Measurements from ENCODE around the gene VMAC.

Gene VMAC

GRCh38 chr19:5932146-5932545 is 27.5 kb downstream of the VMAC start:
- in situ Hi-C loops (cut with HindIII; ENCODE audit: low pct_unique_long_range_greater_than_20kb, low sequenced_read_pairs) = no loop called here
- DNase-seq (ENCODE audit: low read depth in 1 of 2, low spot score in 1 of 2) = no peak
- no peak for TF ChIP-seq JUND (IDR thresholded peaks at IDR 0.05; ENCODE audit: low read depth)

DNA sequence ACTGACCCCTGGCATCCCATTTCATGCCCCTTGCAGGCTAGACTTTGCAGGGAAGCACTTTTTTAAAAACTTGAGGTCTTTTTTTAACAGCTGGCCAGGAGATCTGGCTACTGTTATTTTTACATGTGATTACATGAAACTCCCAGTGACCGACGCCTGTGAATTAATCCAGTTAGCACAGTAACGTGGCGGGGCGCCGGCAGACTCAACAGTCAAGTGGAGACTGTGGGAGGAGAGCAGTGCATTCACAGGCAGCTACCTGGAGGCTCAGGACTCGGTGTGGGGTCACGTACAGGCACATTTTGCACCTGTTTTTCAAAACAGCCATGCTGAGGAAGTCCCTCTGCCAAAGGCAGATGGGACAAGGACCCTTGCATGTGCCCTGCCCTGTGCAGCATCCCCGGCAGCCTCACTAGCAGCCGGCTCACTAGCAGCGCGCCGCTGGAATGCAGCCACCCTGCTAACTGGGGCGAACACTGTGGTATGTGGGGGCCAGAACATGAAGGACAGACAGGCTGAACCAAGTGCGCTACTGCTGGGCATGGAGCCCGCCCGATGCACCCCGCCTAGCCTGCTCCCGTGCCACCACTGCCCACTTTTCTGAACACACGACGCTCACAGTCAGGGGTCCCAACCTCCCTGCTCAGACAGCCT is 28.1 kb downstream of the VMAC start:
- in situ Hi-C loops (cut with HindIII; ENCODE audit: low pct_unique_long_range_greater_than_20kb, low sequenced_read_pairs) = no loop called here
- no peak for TF ChIP-seq JUND (IDR thresholded peaks at IDR 0.05; ENCODE audit: low read depth)
- no peak for DNase-seq (ENCODE audit: low read depth in 1 of 2, low spot score in 1 of 2)

DNA sequence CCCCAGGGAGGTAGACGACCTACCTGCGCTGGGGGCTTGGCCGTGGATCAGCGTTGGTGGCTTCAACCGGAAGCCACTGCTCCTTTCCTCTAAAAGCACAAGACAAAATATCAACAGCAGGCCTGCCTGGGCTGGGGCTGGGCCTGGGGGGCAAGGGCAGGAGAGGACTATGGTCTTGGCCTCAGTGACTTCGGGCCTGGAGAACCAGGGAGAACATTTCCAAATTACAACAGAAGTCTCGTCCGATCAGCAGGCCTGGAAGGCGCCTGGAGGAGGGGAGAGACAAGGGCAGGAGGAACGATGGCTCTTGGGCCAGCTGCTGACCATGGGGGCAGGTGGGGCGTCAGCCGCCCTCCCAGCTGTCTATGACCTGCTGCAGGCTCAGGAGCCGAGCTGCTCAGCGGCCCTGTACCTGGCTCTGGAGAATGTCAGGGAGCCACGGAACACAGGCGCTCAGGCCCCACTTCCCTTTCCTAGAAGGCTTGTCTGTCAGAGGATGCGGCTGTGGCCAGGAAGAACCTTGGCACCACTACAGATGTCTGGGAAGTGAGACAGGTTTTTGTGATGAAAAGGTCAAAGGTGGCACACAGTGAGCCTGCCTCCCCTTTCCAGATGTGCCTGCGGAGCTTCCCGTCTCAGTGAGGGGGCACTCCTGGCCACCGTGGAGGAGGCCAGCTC is 28.9 kb downstream of the VMAC start:
- DNase-seq (ENCODE audit: low read depth in 1 of 2, low spot score in 1 of 2) = no peak
- TF ChIP-seq JUND (IDR thresholded peaks at IDR 0.05; ENCODE audit: low read depth) = no peak
- in situ Hi-C loops (cut with HindIII; ENCODE audit: low pct_unique_long_range_greater_than_20kb, low sequenced_read_pairs) = no loop called here

GRCh38 chr19:5934069-5934401 is 29.4 kb downstream of the VMAC start:
- TF ChIP-seq JUND (IDR thresholded peaks at IDR 0.05; ENCODE audit: low read depth) = no peak
- DNase-seq (ENCODE audit: low read depth in 1 of 2, low spot score in 1 of 2) = no peak
- in situ Hi-C loops (cut with HindIII; ENCODE audit: low pct_unique_long_range_greater_than_20kb, low sequenced_read_pairs) = no loop called here

DNA sequence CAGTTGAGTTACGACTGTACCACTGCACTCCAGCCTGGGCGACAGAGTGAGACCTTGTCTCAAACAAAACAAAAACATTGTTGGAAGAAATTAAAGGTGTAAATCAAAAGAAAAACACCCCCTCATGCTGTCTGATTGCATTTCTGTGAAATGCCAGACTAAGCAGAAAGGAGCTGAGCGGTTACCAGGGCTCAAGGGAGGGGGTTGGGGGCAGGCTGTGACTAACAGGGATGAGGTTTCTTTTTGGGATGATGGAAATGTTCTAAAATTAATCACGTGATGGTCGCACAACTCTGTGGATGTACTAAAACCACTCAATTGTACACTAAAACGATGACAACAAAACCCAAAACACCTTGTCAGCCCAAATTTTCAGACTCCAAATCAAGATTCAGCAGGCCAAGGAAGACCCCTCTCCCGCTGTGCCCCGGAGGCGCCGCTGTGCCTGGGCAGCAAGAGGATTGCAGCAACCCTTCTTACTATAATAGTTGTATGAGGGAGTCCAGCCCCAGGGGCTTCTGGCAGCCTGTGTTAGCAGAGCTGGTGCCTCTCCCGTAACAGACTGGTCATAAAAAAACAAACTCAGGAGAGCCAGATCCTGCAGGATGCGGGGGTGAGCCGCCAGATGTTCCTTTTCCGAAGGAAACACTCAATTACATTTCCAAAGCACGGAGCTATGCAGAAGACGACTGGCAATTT is 30.3 kb downstream of the VMAC start:
- no peak for DNase-seq (ENCODE audit: low read depth in 1 of 2, low spot score in 1 of 2)
- no peak for TF ChIP-seq JUND (IDR thresholded peaks at IDR 0.05; ENCODE audit: low read depth)
- in situ Hi-C loops (cut with HindIII; ENCODE audit: low pct_unique_long_range_greater_than_20kb, low sequenced_read_pairs) = no loop called here

DNA sequence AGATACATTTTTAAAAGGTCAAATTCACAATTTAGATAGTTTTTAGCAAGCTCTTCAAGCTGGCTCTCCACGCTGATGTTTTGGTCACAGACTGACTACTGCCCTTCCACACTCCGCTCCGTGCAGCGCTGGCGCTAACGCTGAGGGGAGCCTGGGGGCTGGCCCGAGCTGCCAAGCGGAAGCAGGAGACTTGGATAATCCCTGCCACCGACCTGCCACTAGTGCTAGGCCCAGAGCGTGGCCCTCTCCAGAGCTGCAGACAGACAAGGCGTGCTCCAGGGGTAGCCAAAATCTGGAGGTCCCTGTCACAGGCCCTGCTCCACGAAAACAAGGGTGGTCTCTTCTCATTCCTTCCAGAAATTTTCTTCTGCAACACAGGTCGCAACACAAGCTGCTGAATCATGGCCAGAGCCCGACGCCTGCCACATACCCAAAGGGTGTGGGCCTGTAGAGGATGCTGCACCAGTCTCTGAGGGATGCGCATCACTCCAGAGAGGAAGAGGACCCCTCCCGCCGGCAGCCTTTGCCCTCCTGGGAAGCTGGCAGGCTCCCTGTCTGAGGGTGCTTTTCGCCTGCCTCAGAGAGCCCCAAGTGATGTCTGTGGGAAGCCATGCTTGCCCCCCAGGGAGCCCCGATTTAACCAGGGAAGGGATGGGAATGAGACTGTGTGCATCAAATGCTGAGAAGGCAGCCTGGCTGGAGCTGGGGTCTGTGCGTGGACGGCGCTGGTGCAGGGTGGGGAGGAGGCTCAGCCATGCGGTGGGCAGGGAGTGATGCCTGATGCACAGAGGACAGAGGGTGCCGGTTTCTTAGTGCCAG is 31.0 kb downstream of the VMAC start:
- no peak for DNase-seq (ENCODE audit: low read depth in 1 of 2, low spot score in 1 of 2)
- in situ Hi-C loops (cut with HindIII; ENCODE audit: low pct_unique_long_range_greater_than_20kb, low sequenced_read_pairs) = no loop called here
- no peak for TF ChIP-seq JUND (IDR thresholded peaks at IDR 0.05; ENCODE audit: low read depth)

DNA sequence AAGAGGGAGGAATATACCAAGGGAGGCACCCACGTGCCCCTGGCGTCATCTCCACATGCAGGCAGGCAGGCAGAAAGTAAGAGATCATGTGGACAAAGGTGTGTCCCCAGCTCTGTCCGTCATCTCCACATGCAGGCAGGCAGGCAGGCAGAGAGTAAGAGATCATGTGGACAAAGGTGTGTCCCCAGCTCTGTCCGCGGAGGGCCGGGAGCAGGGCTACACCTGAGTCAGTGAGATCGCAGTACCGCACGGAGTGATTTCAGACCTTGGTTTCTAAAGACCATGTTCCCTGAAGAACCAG is 31.6 kb downstream of the VMAC start:
- in situ Hi-C loops (cut with HindIII; ENCODE audit: low pct_unique_long_range_greater_than_20kb, low sequenced_read_pairs) = no loop called here
- DNase-seq (ENCODE audit: low read depth in 1 of 2, low spot score in 1 of 2) = no peak
- TF ChIP-seq JUND (IDR thresholded peaks at IDR 0.05; ENCODE audit: low read depth) = no peak

GRCh38 chr19:5937550-5937949 is 32.9 kb downstream of the VMAC start:
- DNase-seq (ENCODE audit: low read depth in 1 of 2, low spot score in 1 of 2) = no peak
- in situ Hi-C loops (cut with HindIII; ENCODE audit: low pct_unique_long_range_greater_than_20kb, low sequenced_read_pairs) = no loop called here
- no peak for TF ChIP-seq JUND (IDR thresholded peaks at IDR 0.05; ENCODE audit: low read depth)

GRCh38 chr19:5940260-5941208 is 35.9 kb downstream of the VMAC start:
- no peak for DNase-seq (ENCODE audit: low read depth in 1 of 2, low spot score in 1 of 2)
- in situ Hi-C loops (cut with HindIII; ENCODE audit: low pct_unique_long_range_greater_than_20kb, low sequenced_read_pairs) = no loop called here
- TF ChIP-seq JUND (IDR thresholded peaks at IDR 0.05; ENCODE audit: low read depth) = no peak

DNA sequence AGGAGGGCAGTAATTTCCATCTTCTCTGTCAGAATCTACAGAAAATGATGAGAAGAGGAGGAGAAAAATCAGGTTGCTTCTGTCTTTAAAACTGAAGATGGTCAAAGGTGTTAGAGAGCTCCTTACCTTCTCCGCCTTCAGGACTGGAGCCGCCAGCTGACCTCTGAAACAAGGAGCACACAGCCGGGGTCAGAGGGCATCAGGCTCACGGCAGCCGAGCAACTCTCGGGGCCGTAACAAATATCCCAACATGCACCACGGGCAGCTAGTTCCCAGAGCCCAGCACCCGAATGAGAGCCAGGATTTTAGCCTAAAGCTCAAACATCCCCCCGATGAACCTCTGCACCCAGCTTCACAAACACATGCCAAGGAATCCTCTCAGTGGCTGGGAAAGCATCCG is 37.0 kb downstream of the VMAC start:
- no peak for TF ChIP-seq JUND (IDR thresholded peaks at IDR 0.05; ENCODE audit: low read depth)
- no peak for DNase-seq (ENCODE audit: low read depth in 1 of 2, low spot score in 1 of 2)
- in situ Hi-C loops (cut with HindIII; ENCODE audit: low pct_unique_long_range_greater_than_20kb, low sequenced_read_pairs) = no loop called here

DNA sequence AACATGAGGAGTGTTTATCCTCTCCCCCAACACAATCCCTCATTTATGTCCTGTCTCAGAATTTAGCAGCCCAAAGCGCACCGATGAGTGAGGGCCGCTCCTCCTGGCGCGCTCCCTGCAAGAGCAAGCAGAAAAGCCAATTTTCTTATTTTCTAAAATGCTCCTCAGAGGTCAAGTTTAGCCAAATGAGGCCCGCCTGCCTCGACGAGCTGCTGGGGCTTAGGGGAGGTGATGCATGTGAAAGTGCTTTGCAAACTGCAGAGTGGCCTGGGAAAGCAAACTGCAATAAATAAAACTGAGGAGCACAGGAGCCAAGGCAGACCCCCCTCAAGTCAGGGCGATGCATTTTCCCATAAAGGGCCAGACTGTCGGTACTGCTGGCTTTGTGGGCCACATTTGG is 38.4 kb downstream of the VMAC start:
- no peak for DNase-seq (ENCODE audit: low read depth in 1 of 2, low spot score in 1 of 2)
- in situ Hi-C loops (cut with HindIII; ENCODE audit: low pct_unique_long_range_greater_than_20kb, low sequenced_read_pairs) = no loop called here
- no peak for TF ChIP-seq JUND (IDR thresholded peaks at IDR 0.05; ENCODE audit: low read depth)

- TF ChIP-seq JUND (IDR thresholded peaks at IDR 0.05; ENCODE audit: low read depth) = no peak
- DNase-seq (ENCODE audit: low read depth in 1 of 2, low spot score in 1 of 2) = no peak
- in situ Hi-C loops (cut with HindIII; ENCODE audit: low pct_unique_long_range_greater_than_20kb, low sequenced_read_pairs) = no loop called here
Observed at GRCh38 chr19:5943623-5944022, 39.0 kb downstream of the VMAC start.

Measured in T47D (cell line).